Astrocyte (in vitro differentiated cells and primary cell): ENCODE results near the gene KHNYN. TPM values are rescaled to one million over a fixed set of nuclear protein-coding genes. Genes with fewer than 3 reads are reported as not detected.

ENCODE experiments used
- DNase-seq: peaks from one replicate; pipeline ENCODE4 v3.0.0-alpha.2; 2010; ENCODE audit warnings: low read depth
- FAIRE-seq: peaks from 2 replicates; lab custom pipeline; 2011; peaks lifted over from hg19 to GRCh38; lab: Jason Lieb, UNC
- H2AFZ ChIP-seq: 2 replicates; pipeline ENCODE4 v1.6.0; 2012; ENCODE audit warnings: low read depth, low read length, inconsistent platforms
- H3K27ac ChIP-seq: 2 replicates; pipeline ENCODE4 v1.5.1; 2011; ENCODE audit warnings: low read depth, low read length, inconsistent platforms
- H3K27me3 ChIP-seq: 2 replicates; pipeline ENCODE4 v1.6.0; 2011; ENCODE audit warnings: low read length, inconsistent platforms; ENCODE audit not compliant: insufficient read depth
- H3K36me3 ChIP-seq: 2 replicates; pipeline ENCODE4 v1.5.1; 2011; ENCODE audit warnings: low read length, inconsistent platforms; ENCODE audit not compliant: insufficient read depth
- H3K4me1 ChIP-seq: 2 replicates; pipeline ENCODE4 v1.5.1; 2011; ENCODE audit warnings: low read length, inconsistent platforms; ENCODE audit not compliant: insufficient read depth
- H3K4me2 ChIP-seq: 2 replicates; pipeline ENCODE4 v1.6.0; 2012; ENCODE audit warnings: low read length, inconsistent platforms
- H3K4me3 ChIP-seq: 2 replicates; pipeline ENCODE4 v1.5.1; 2011; ENCODE audit warnings: low read depth, mild to moderate bottlenecking, low read length, inconsistent platforms; ENCODE audit not compliant: insufficient read depth
- H3K79me2 ChIP-seq: 2 replicates; pipeline ENCODE4 v1.6.0; 2012; ENCODE audit warnings: mild to moderate bottlenecking, low read length, inconsistent platforms; ENCODE audit not compliant: insufficient read depth
- H3K9ac ChIP-seq: 2 replicates; pipeline ENCODE4 v1.6.0; 2012; ENCODE audit warnings: mild to moderate bottlenecking, low read length, inconsistent platforms
- H3K9me3 ChIP-seq: 2 replicates; pipeline ENCODE4 v1.5.1; 2012; ENCODE audit warnings: low read depth, mild to moderate bottlenecking, low read length, inconsistent platforms; ENCODE audit not compliant: insufficient read depth
- H4K20me1 ChIP-seq: 2 replicates; pipeline ENCODE4 v1.6.0; 2012; ENCODE audit warnings: low read length, inconsistent platforms; ENCODE audit not compliant: insufficient read depth
- H3K27ac Mint-ChIP-seq: one replicate; pipeline ENCODE4 v1.8.0; 2021; ENCODE audit warnings: mild to moderate bottlenecking, mixed read lengths; ENCODE audit not compliant: unreplicated experiment
- H3K27me3 Mint-ChIP-seq: one replicate; pipeline ENCODE4 v1.8.0; 2021; ENCODE audit warnings: low read depth, mixed read lengths; ENCODE audit not compliant: unreplicated experiment
- H3K36me3 Mint-ChIP-seq: one replicate; pipeline ENCODE4 v1.8.0; 2021; ENCODE audit warnings: low read depth, mixed read lengths; ENCODE audit not compliant: unreplicated experiment
- H3K4me1 Mint-ChIP-seq: one replicate; pipeline ENCODE4 v1.8.0; 2021; ENCODE audit warnings: low read depth, mixed read lengths; ENCODE audit not compliant: unreplicated experiment
- H3K4me3 Mint-ChIP-seq: one replicate; pipeline ENCODE4 v1.8.0; 2021; ENCODE audit warnings: mild to moderate bottlenecking, moderate library complexity, mixed read lengths; ENCODE audit not compliant: unreplicated experiment
- H3K9me3 Mint-ChIP-seq: one replicate; pipeline ENCODE4 v1.8.0; 2021; ENCODE audit warnings: mild to moderate bottlenecking, mixed read lengths; ENCODE audit not compliant: unreplicated experiment
- EZH2 ChIP-seq: IDR thresholded peaks from 2 replicates; pipeline ENCODE4 v1.6.1; 2012; ENCODE audit warnings: mild to moderate bottlenecking, low read length, inconsistent platforms; ENCODE audit not compliant: insufficient read depth
- total RNA-seq: library from RNA; stranded (reverse); gene quantifications from 2 replicates; pipeline ENCODE4 v1.2.1, GENCODE V29; 2021
- TF ChIP-seq, protein P1 (sequence below): IDR thresholded peaks from 2 replicates; pipeline ENCODE4 v1.5.1; 2011; ENCODE audit warnings: low read depth, mild to moderate bottlenecking, inconsistent platforms, low read length, moderate library complexity; ENCODE audit not compliant: insufficient read depth

The KHNYN gene
- total RNA-seq, 1 donor from 2014 or later = 45.5 TPM

DNA sequence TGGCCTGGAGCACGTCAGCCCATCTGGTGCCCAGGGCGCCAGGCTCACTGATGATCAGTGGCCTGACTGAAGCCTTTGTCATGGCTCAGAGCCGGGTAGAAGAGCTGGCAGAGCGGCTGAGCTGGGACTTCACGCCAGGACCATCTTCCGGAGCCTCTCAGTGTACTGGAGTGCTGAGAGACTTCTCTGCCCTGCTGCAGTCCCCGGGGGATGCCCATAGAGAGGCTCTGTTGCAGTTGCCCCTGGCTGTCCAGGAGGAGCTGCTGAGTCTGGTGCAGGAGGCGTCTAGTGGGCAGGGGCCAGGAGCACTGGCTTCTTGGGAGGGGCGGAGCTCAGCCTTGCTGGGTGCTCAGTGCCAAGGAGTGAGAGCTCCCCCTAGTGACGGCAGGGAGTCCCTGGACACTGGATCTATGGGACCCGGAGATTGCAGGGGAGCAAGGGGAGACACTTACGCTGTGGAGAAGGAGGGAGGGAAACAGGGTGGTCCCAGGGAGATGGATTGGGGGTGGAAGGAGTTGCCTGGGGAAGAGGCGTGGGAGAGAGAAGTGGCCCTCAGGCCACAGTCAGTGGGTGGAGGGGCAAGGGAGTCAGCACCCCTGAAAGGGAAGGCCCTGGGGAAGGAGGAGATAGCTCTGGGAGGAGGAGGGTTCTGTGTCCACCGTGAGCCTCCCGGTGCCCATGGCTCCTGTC, 2.0 kb downstream of the KHNYN start:
- no peaks in the 10 kb centered on the region for H3K9me3 ChIP-seq
- TF ChIP-seq, protein P1, sequence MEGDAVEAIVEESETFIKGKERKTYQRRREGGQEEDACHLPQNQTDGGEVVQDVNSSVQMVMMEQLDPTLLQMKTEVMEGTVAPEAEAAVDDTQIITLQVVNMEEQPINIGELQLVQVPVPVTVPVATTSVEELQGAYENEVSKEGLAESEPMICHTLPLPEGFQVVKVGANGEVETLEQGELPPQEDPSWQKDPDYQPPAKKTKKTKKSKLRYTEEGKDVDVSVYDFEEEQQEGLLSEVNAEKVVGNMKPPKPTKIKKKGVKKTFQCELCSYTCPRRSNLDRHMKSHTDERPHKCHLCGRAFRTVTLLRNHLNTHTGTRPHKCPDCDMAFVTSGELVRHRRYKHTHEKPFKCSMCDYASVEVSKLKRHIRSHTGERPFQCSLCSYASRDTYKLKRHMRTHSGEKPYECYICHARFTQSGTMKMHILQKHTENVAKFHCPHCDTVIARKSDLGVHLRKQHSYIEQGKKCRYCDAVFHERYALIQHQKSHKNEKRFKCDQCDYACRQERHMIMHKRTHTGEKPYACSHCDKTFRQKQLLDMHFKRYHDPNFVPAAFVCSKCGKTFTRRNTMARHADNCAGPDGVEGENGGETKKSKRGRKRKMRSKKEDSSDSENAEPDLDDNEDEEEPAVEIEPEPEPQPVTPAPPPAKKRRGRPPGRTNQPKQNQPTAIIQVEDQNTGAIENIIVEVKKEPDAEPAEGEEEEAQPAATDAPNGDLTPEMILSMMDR = peak; percentile 89
- TF ChIP-seq EZH2 = no peak
- H3K4me1 Mint-ChIP-seq = peaks cover 15% of the 10 kb centered on the region
- H3K27ac ChIP-seq = peak overlapping the region; percentile 21
- H3K4me3 Mint-ChIP-seq = peak overlapping the region; percentile 89
- H3K36me3 ChIP-seq = peaks cover 18% of the 10 kb centered on the region
- peak overlapping the region; percentile 96 for H3K4me2 ChIP-seq
- peaks cover 28% of the 10 kb centered on the region for H3K4me1 ChIP-seq
- H3K27ac Mint-ChIP-seq = peak overlapping the region; percentile 68
- H3K36me3 Mint-ChIP-seq = no peaks in the 10 kb centered on the region
- H3K9me3 Mint-ChIP-seq = no peaks in the 10 kb centered on the region
- FAIRE-seq (no peak), DNase-seq (peak; percentile 75)
- H3K79me2 ChIP-seq = peaks cover 31% of the 10 kb centered on the region
- peaks cover 2% of the 10 kb centered on the region for H3K27me3 Mint-ChIP-seq
- no peak overlapping the region for H2AFZ ChIP-seq
- H3K27me3 ChIP-seq = no peaks in the 10 kb centered on the region
- peaks cover 51% of the 10 kb centered on the region for H4K20me1 ChIP-seq
- peak overlapping the region; percentile 96 for H3K9ac ChIP-seq
- H3K4me3 ChIP-seq = peak overlapping the region; percentile 83

DNA sequence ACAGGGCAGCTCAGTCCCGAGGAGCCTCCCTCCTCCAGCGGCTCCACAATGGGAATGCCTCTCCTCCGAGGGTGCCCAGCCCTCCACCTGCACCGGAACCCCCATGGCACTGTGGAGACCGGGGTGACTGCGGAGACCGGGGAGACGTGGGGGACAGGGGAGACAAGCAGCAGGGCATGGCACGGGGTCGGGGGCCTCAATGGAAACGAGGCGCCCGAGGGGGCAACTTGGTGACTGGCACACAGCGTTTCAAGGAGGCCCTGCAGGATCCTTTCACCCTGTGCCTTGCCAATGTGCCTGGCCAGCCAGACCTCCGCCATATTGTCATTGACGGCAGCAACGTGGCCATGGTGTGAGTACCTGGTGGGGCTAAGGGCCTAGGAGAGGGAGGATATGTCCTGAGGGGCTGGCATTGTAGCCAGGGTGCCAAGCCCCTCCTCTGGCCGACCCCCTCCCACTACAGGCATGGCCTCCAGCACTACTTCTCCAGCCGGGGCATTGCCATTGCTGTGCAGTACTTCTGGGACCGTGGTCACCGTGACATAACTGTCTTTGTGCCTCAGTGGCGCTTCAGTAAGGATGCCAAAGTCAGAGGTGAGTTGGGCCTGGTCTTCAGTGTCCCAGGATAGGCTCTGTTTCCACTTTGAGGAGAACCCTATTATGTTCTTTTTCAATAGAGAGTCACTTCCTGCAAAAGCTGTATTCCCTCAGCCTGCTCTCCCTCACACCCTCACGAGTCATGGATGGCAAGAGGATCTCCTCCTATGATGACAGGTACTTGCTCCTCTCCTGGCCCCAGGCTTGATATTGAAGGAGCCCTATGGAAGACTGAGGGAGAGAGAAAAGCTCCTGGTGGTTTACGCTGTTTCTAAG, 2.7 kb downstream of the KHNYN start:
- peaks cover 28% of the 10 kb centered on the region for H3K4me1 ChIP-seq
- Mint-ChIP-seq H3K36me3 (no peaks in the 10 kb centered on the region), H3K4me3 (peak overlapping the region; percentile 89), H3K27me3 (peaks cover 2% of the 10 kb centered on the region), H3K27ac (no peak overlapping the region), H3K9me3 (no peaks in the 10 kb centered on the region), H3K4me1 (peaks cover 14% of the 10 kb centered on the region)
- peak overlapping the region; percentile 66 for H3K9ac ChIP-seq
- FAIRE-seq (no peak), DNase-seq (no peak)
- no peaks in the 10 kb centered on the region for H3K9me3 ChIP-seq
- no peak overlapping the region for H2AFZ ChIP-seq
- no peak overlapping the region for H3K27ac ChIP-seq
- no peak overlapping the region for H3K4me3 ChIP-seq
- peak overlapping the region; percentile 96 for H3K4me2 ChIP-seq
- no peak for TF ChIP-seq EZH2
- TF ChIP-seq, protein P1 = no peak
- H3K36me3 ChIP-seq = peaks cover 22% of the 10 kb centered on the region
- H3K79me2 ChIP-seq = peaks cover 31% of the 10 kb centered on the region
- H4K20me1 ChIP-seq = peaks cover 59% of the 10 kb centered on the region
- H3K27me3 ChIP-seq = no peaks in the 10 kb centered on the region
